ENCODE results near the gene LHX4.

GRCh38 chr1:180195916-180196315 lies 34.1 kb upstream of the LHX4 start:
- TF ChIP-seq EZH2 (IDR thresholded peaks at IDR 0.05; ENCODE audit: borderline replicate concordance, low read length) (no peak), CTCF (IDR thresholded peaks at IDR 0.05; ENCODE audit: low read length) (no peak)
